ENCODE data around the gene RPIA.

RPIA gene

GRCh38 chr2:88667219-88667618, 24.3 kb upstream of the RPIA start:
- CTCF ChIA-PET: interaction anchor here (1.3 to 20.5 kb wide), 7 partner anchors 7 to 116 kb away, joined by 3 to 692 read pairs (median 23); no protein-coding TSS in a partner anchor
- DNase-seq (ENCODE audit: low read depth, low spot score): no peak

GRCh38 chr2:88668862-88669261, 22.6 kb upstream of the RPIA start:
- POLR2A ChIA-PET: interaction anchor here (0.5 kb wide), 1 partner anchor 46 kb away, joined by 3 read pairs; no protein-coding TSS in a partner anchor
- no peak for TF ChIP-seq CTCF (IDR thresholded peaks at IDR 0.05; ENCODE audit: insufficient read depth, low read length, missing control alignments)
- CTCF ChIA-PET: interaction anchor here (1.0 to 20.5 kb wide), 15 partner anchors 8 to 477 kb away, joined by 3 to 692 read pairs (median 6); no protein-coding TSS in a partner anchor
- no peak for DNase-seq (ENCODE audit: low read depth, low spot score)
- H3K4me3 ChIP-seq (ENCODE audit: low read depth, low read length): no peak overlapping the region

More at GRCh38 chr2:88667219-88667618, 24.3 kb upstream of the RPIA start:
- no peak for TF ChIP-seq CTCF (IDR thresholded peaks at IDR 0.05; ENCODE audit: insufficient read depth, low read length, missing control alignments)
- no peak overlapping the region for H3K4me3 ChIP-seq (ENCODE audit: low read depth, low read length)
- POLR2A ChIA-PET: no interaction called here

- DNase-seq (ENCODE audit: low read depth, low spot score): no peak
- H3K4me3 ChIP-seq (ENCODE audit: low read depth, low read length): no peak overlapping the region
- TF ChIP-seq CTCF (IDR thresholded peaks at IDR 0.05; ENCODE audit: insufficient read depth, low read length, missing control alignments): peak; percentile 63
- ChIA-PET POLR2A (interaction anchor here (0.5 kb wide), 1 partner anchor 47 kb away, joined by 3 read pairs; no protein-coding TSS in a partner anchor), CTCF (interaction anchor here (0.6 to 20.5 kb wide), 20 partner anchors 9 to 480 kb away, joined by 3 to 692 read pairs (median 5); no protein-coding TSS in a partner anchor)
Measured at GRCh38 chr2:88669482-88670214, 21.8 kb upstream of the RPIA start.

GRCh38 chr2:88671786-88672427, 19.6 kb upstream of the RPIA start:
- no peak overlapping the region for H3K4me3 ChIP-seq (ENCODE audit: low read depth, low read length)
- peak; percentile 73 for TF ChIP-seq CTCF (IDR thresholded peaks at IDR 0.05; ENCODE audit: insufficient read depth, low read length, missing control alignments)
- ChIA-PET POLR2A (interaction anchor here (0.7 kb wide), 1 partner anchor 19 kb away, joined by 6 read pairs; no protein-coding TSS in a partner anchor), CTCF (interaction anchor here (0.6 to 20.5 kb wide), 26 partner anchors 9 to 481 kb away, joined by 3 to 692 read pairs (median 5); partner anchors contain the start of genes EIF2AK3 and RPIA)
- DNase-seq (ENCODE audit: low read depth, low spot score): no peak

- no peak for DNase-seq (ENCODE audit: low read depth, low spot score)
- CTCF ChIA-PET: interaction anchor here (0.6 to 20.5 kb wide), 9 partner anchors 13 to 482 kb away, joined by 3 to 692 read pairs (median 18); partner anchors contain the start of gene RPIA
- no peak overlapping the region for H3K4me3 ChIP-seq (ENCODE audit: low read depth, low read length)
- POLR2A ChIA-PET: no interaction called here
- no peak for TF ChIP-seq CTCF (IDR thresholded peaks at IDR 0.05; ENCODE audit: insufficient read depth, low read length, missing control alignments)
Measured at GRCh38 chr2:88673363-88673762, 18.1 kb upstream of the RPIA start.

Data from AG04449 (cell line).